Lung (tissue), 12 donors: ENCODE measurements around the gene NFE2L3. TPM values are rescaled to one million over a fixed set of nuclear protein-coding genes. Genes with fewer than 3 reads are reported as not detected.
"Not testable (repeated sequence)": the region's sequence is repeated elsewhere in the genome, so short reads cannot be mapped to it uniquely, and the experiment has no call there.

ENCODE experiments used
- ATAC-seq: fragments of 200-7000 bp; cut with Tn5 transposase; one replicate; pipeline ENCODE4 v1.9.1; 2020; ENCODE audit warnings: moderate number of reproducible peaks; ENCODE audit not compliant: insufficient read depth, low FRiP score
- DNase-seq, 3 donors: peaks; one replicate each; pipeline ENCODE4 v3.0.0-alpha.2; 2013 to 2017
- H3K27ac ChIP-seq, 2 donors: one replicate each; pipeline ENCODE4 v1.5.1; 2013; ENCODE audit warnings: mild to moderate bottlenecking in 2 of 2, moderate library complexity in 2 of 2, control low read depth in 1 of 2, inconsistent platforms in 1 of 2, low read depth in 1 of 2, low read length in 1 of 2
- H3K27me3 ChIP-seq, 3 donors: one replicate each; pipeline ENCODE4 v1.5.1; 2013; ENCODE audit warnings: low read length in 2 of 3; ENCODE audit not compliant: control insufficient read depth in 3 of 3, insufficient read depth in 3 of 3
- H3K36me3 ChIP-seq, 4 donors: one replicate each; pipeline ENCODE4 v1.5.1; 2013; ENCODE audit warnings: low read length in 4 of 4, mild to moderate bottlenecking in 1 of 4, moderate library complexity in 1 of 4; ENCODE audit not compliant: control insufficient read depth in 4 of 4, insufficient read depth in 4 of 4
- H3K4me1 ChIP-seq, 5 donors: one replicate each; pipeline ENCODE4 v1.5.1; 2013; ENCODE audit warnings: low read length in 5 of 5, mild to moderate bottlenecking in 2 of 5, moderate library complexity in 1 of 5; ENCODE audit not compliant: control insufficient read depth in 5 of 5, insufficient read depth in 5 of 5
- H3K4me3 ChIP-seq: one replicate; pipeline ENCODE4 v1.5.1; 2013; ENCODE audit warnings: mild to moderate bottlenecking, control low read depth, moderate library complexity
- H3K9ac ChIP-seq, 2 donors: one replicate each; pipeline ENCODE4 v1.5.1; 2013; ENCODE audit warnings: low read length in 2 of 2, control low read depth in 1 of 2; ENCODE audit not compliant: insufficient read depth in 1 of 2
- H3K9me3 ChIP-seq, 4 donors: one replicate each; pipeline ENCODE4 v1.5.1; 2013; ENCODE audit warnings: low read length in 3 of 4, mild to moderate bottlenecking in 1 of 4, moderate library complexity in 1 of 4; ENCODE audit not compliant: control insufficient read depth in 4 of 4, insufficient read depth in 3 of 4
- CTCF ChIP-seq: IDR thresholded peaks from 2 replicates; pipeline ENCODE4 v1.5.1; 2012; ENCODE audit warnings: mild to moderate bottlenecking; ENCODE audit errors: control extremely low read depth, extremely low read depth
- WGBS, 2 donors: extraction: QIAGEN DNeasy Blood & Tissue Kit; methylation state at CpG; one replicate each; pipeline ENCODE4 v1.1.7; 2013; 5-methylcytosine and 5-hydroxymethylcytosine counted together
- polyA plus RNA-seq, 2 donors: library from polyadenylated mRNA; stranded (reverse); fragments of 200-250 nt; gene quantifications; one replicate each; pipeline ENCODE4 v1.2.1, GENCODE V29; 2013
- total RNA-seq, 2 donors: library from RNA; depleted of rRNA in 1 of 2; stranded (reverse); fragments of >200 nt in 1 of 2; gene quantifications; one replicate each; pipeline ENCODE4 v1.2.1, GENCODE V29; 2014 to 2021
- donor health status: control.
- donor health status: control.
- donor health status: Bipolar disorder and iron deficiency.
- donor health status: healthy.
- donor health status: DM: yes; HTN: yes; CAD: no.

The NFE2L3 gene
- total and polyA plus RNA-seq, 4 donors: 3.6 to 6.5 (median 5.1) TPM

GRCh38 chr7:26117142-26117807 lies 34.7 kb upstream of the NFE2L3 start:
- Histone ChIP-seq H3K4me1 (no peaks in the 10 kb centered on the region), H3K4me3 (no peak overlapping the region), H3K36me3 (no peaks in the 10 kb centered on the region), H3K27ac (no peak overlapping the region), H3K27me3 (peaks cover 0 to 3% (median 0%) of the 10 kb centered on the region in 3 donors), H3K9ac (no peak overlapping the region), H3K9me3 (peaks cover 0 to 2% (median 0%) of the 10 kb centered on the region in 4 donors)
- 70 to 71% methylated on average over 7 of the region's 7 CpGs for WGBS, 2 donors
- ATAC-seq (no peak), DNase-seq (no peak)
- no peak for TF ChIP-seq CTCF

GRCh38 chr7:26117970-26118369 lies 34.0 kb upstream of the NFE2L3 start:
- H3K27ac ChIP-seq: no peak overlapping the region
- 90 to 95% methylated on average over 6 of the region's 6 CpGs for WGBS, 2 donors
- no peak overlapping the region for H3K9ac ChIP-seq
- H3K4me1 ChIP-seq: no peaks in the 10 kb centered on the region
- no peak for ATAC-seq
- H3K9me3 ChIP-seq: peaks cover 0 to 2% (median 0%) of the 10 kb centered on the region in 4 donors
- no peak for DNase-seq
- no peaks in the 10 kb centered on the region for H3K36me3 ChIP-seq
- H3K27me3 ChIP-seq: peaks cover 0 to 3% (median 0%) of the 10 kb centered on the region in 3 donors
- no peak for TF ChIP-seq CTCF
- no peak overlapping the region for H3K4me3 ChIP-seq

- Histone ChIP-seq H3K27ac (no peak overlapping the region), H3K4me1 (peaks cover 0 to 1% (median 0%) of the 10 kb centered on the region in 5 donors), H3K4me3 (no peak overlapping the region), H3K9me3 (peaks cover 0 to 4% (median 0%) of the 10 kb centered on the region in 4 donors), H3K9ac (no peak overlapping the region), H3K27me3 (no peaks in the 10 kb centered on the region), H3K36me3 (no peaks in the 10 kb centered on the region)
- TF ChIP-seq CTCF: no peak
- WGBS, 2 donors: 87 to 88% methylated on average over 4 of the region's 4 CpGs
- ATAC-seq: no peak
- DNase-seq: no peak
These were observed 29.3 kb upstream of the NFE2L3 start for GRCh38 chr7:26122745-26123144.

- not testable (repeated sequence) for H3K4me1 ChIP-seq, ATAC-seq, H3K27ac ChIP-seq, H3K9ac ChIP-seq, H3K9me3 ChIP-seq, H3K36me3 ChIP-seq, DNase-seq, H3K4me3 ChIP-seq, H3K27me3 ChIP-seq
- WGBS, 2 donors: 88 to 90% methylated on average over 4 of the region's 4 CpGs
These were observed 27.2 kb upstream of the NFE2L3 start for GRCh38 chr7:26124775-26125174.
